Heart left ventricle (tissue), 13 donors: ENCODE results near the gene SLC26A1.

Source experiments
- POLR2A ChIP-seq, 2 donors: fragments of 450-650 bp; IDR thresholded peaks; one replicate each; pipeline ENCODE4 v1.6.1; 2017; ENCODE audit warnings: antibody characterized with exemption in 2 of 2, mild to moderate bottlenecking in 2 of 2, moderate library complexity in 2 of 2
- TF ChIP-seq, protein P1 (sequence below), 12 donors: fragments of 200-600 bp; sonication (generic) in 4 of 12; IDR thresholded peaks; one replicate each; pipeline versions ENCODE4 v1.5.0 to v1.8.0; 2018 to 2022; ENCODE audit warnings: antibody characterized with exemption in 12 of 12, mild to moderate bottlenecking in 5 of 12
- donor health status: ischemic (EF 13 %, LVEDD 7.1; RV severe dilation, severe dysfunction).
- donor health status: DM: no; HTN: yes; CAD: no.
- donor health status: DM: no; HTN: no; CAD: no.
- donor health status: ischemic (EF 25% LVEDD 6.9; RV normal size, moderate dysfunction).
- donor health status: ischemic (EF 25% LVEDD 5.7; RV mildly dilated, moderate dysfunction).
- donor health status: ischemic (EF 35%, LVEDD 5.7; RV mildly dilated, moderate dysfunction).
- donor health status: nonischemic (EF 11% LVEDD 7.7; RV severe dilation, severe dysfunction).
- donor health status: DM: yes; HTN: yes; CAD: no.
- donor health status: PGD.
- donor health status: ischemic (EF 29% LVEDD 5.4; RV normal size, mild dysfunction).
- donor health status: nonischemic (EF 23%, LVEDD 6.1; RV moderate dilation, normal function).

GRCh38 chr4:1023075-1023640 is 30.0 kb upstream of the SLC26A1 start:
- TF ChIP-seq, protein P1, sequence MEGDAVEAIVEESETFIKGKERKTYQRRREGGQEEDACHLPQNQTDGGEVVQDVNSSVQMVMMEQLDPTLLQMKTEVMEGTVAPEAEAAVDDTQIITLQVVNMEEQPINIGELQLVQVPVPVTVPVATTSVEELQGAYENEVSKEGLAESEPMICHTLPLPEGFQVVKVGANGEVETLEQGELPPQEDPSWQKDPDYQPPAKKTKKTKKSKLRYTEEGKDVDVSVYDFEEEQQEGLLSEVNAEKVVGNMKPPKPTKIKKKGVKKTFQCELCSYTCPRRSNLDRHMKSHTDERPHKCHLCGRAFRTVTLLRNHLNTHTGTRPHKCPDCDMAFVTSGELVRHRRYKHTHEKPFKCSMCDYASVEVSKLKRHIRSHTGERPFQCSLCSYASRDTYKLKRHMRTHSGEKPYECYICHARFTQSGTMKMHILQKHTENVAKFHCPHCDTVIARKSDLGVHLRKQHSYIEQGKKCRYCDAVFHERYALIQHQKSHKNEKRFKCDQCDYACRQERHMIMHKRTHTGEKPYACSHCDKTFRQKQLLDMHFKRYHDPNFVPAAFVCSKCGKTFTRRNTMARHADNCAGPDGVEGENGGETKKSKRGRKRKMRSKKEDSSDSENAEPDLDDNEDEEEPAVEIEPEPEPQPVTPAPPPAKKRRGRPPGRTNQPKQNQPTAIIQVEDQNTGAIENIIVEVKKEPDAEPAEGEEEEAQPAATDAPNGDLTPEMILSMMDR (IDR thresholded peaks at IDR 0.05), result no peak
- TF ChIP-seq POLR2A (IDR thresholded peaks at IDR 0.05), result no peak
